SK-N-SH treated with all-trans-retinoic acid at 6 μM for 48 hours (cell line): Measurements from ENCODE around the gene BCL2L14.

ENCODE experiments used
- ATAC-seq: fragments of 200-7000 bp; cut with Tn5 transposase; 3 replicates; pipeline ENCODE4 v1.9.1; 2020; ENCODE audit warnings: mild to moderate bottlenecking, moderate library complexity
- ARNTL ChIP-seq: fragments of 450-650 bp; formaldehyde crosslinking; IDR thresholded peaks from 2 replicates; pipeline ENCODE4 v1.5.0; 2020; ENCODE audit warnings: low read depth, mild to moderate bottlenecking, moderate library complexity, borderline replicate concordance
- BACH2 ChIP-seq: fragments of 250-450 bp; sonication (Bioruptor Pico); IDR thresholded peaks from 2 replicates; pipeline ENCODE4 v1.9.0; 2021; ENCODE audit warnings: mild to moderate bottlenecking, borderline replicate concordance
- CSDC2 ChIP-seq: fragments of 250-450 bp; sonication (Bioruptor Pico); IDR thresholded peaks from 2 replicates; pipeline ENCODE4 v1.5.0; 2020; ENCODE audit warnings: mild to moderate bottlenecking, moderate library complexity
- GLIS3 ChIP-seq: fragments of 250-450 bp; sonication (Bioruptor Pico); IDR thresholded peaks from 2 replicates; pipeline ENCODE4 v1.5.0; 2020; ENCODE audit warnings: mild to moderate bottlenecking, moderate library complexity
- ISL1 ChIP-seq: fragments of 250-450 bp; sonication (Bioruptor Pico); IDR thresholded peaks from 2 replicates; pipeline ENCODE4 v2.1.2; 2022; ENCODE audit warnings: mild to moderate bottlenecking, moderate library complexity
- PATZ1 ChIP-seq: fragments of 250-450 bp; sonication (Bioruptor Pico); IDR thresholded peaks from 2 replicates; pipeline ENCODE4 v1.8.0; 2020; ENCODE audit warnings: mild to moderate bottlenecking, moderate library complexity, borderline replicate concordance
- PPARA ChIP-seq: fragments of 250-450 bp; sonication (Bioruptor Pico); IDR thresholded peaks from 2 replicates; pipeline ENCODE4 v1.5.0; 2020; ENCODE audit warnings: mild to moderate bottlenecking, borderline replicate concordance
- RARB ChIP-seq: fragments of 250-450 bp; sonication (Bioruptor Pico); IDR thresholded peaks from 2 replicates; pipeline ENCODE4 v1.8.0; 2021; ENCODE audit warnings: mild to moderate bottlenecking, moderate library complexity
- SNAI2 ChIP-seq: fragments of 250-450 bp; sonication (Bioruptor Pico); IDR thresholded peaks from 2 replicates; pipeline ENCODE4 v1.5.0; 2020; ENCODE audit warnings: mild to moderate bottlenecking, moderate library complexity
- TCF4 ChIP-seq: fragments of 250-450 bp; sonication (Bioruptor Pico); IDR thresholded peaks from 2 replicates; pipeline ENCODE4 v1.8.0; 2021; ENCODE audit warnings: mild to moderate bottlenecking, moderate library complexity, borderline replicate concordance
- TOX ChIP-seq: fragments of 250-450 bp; sonication (Bioruptor Pico); IDR thresholded peaks from 2 replicates; pipeline ENCODE4 v1.8.0; 2021; ENCODE audit warnings: mild to moderate bottlenecking, moderate library complexity, borderline replicate concordance
- ZFP30 ChIP-seq: fragments of 450-650 bp; formaldehyde crosslinking; IDR thresholded peaks from 2 replicates; pipeline ENCODE4 v1.5.0; 2022; ENCODE audit warnings: mild to moderate bottlenecking, moderate library complexity
- ZNF565 ChIP-seq: fragments of 450-650 bp; formaldehyde crosslinking; conservative IDR thresholded peaks from 2 replicates; pipeline ENCODE4 v1.5.0; 2020; ENCODE audit warnings: low read depth, mild to moderate bottlenecking, moderate library complexity
- ZNF70 ChIP-seq: fragments of 450-650 bp; formaldehyde crosslinking; IDR thresholded peaks from 2 replicates; pipeline ENCODE4 v1.5.0; 2020; ENCODE audit warnings: mild to moderate bottlenecking, moderate library complexity
- ZNF8 ChIP-seq: fragments of 450-650 bp; formaldehyde crosslinking; IDR thresholded peaks from 2 replicates; pipeline ENCODE4 v1.5.0; 2020; ENCODE audit warnings: mild to moderate bottlenecking, moderate library complexity
- TF ChIP-seq, protein P1 (sequence below): fragments of 250-450 bp; sonication (Bioruptor Pico); IDR thresholded peaks from 2 replicates; pipeline ENCODE4 v1.8.0; 2021; ENCODE audit warnings: low read depth, mild to moderate bottlenecking, moderate library complexity, borderline replicate concordance
- TF ChIP-seq, protein P2 (sequence below): fragments of 250-450 bp; sonication (Bioruptor Pico); IDR thresholded peaks from 2 replicates; pipeline ENCODE4 v1.5.0; 2020; ENCODE audit warnings: mild to moderate bottlenecking, moderate library complexity
- TF ChIP-seq, protein P3 (sequence below): fragments of 250-450 bp; sonication (Bioruptor Pico); IDR thresholded peaks from 2 replicates; pipeline ENCODE4 v1.5.1; 2020; ENCODE audit warnings: low read depth, mild to moderate bottlenecking, moderate library complexity
- TF ChIP-seq, protein P4 (sequence below): fragments of 250-450 bp; sonication (Bioruptor Pico); IDR thresholded peaks from 2 replicates; pipeline ENCODE4 v1.5.1; 2021; ENCODE audit warnings: mild to moderate bottlenecking, moderate library complexity

BCL2L14 gene

GRCh38 chr12:12095021-12095420 lies 24.3 kb downstream of the BCL2L14 start:
- ATAC-seq = no peak
- peak; percentile 82; the same call in 1 of the 2 replicates for TF ChIP-seq TCF4 (CRISPR knock-in tag)
- no peak for TF ChIP-seq CSDC2 (CRISPR knock-in tag)
- TF ChIP-seq, protein P1, sequence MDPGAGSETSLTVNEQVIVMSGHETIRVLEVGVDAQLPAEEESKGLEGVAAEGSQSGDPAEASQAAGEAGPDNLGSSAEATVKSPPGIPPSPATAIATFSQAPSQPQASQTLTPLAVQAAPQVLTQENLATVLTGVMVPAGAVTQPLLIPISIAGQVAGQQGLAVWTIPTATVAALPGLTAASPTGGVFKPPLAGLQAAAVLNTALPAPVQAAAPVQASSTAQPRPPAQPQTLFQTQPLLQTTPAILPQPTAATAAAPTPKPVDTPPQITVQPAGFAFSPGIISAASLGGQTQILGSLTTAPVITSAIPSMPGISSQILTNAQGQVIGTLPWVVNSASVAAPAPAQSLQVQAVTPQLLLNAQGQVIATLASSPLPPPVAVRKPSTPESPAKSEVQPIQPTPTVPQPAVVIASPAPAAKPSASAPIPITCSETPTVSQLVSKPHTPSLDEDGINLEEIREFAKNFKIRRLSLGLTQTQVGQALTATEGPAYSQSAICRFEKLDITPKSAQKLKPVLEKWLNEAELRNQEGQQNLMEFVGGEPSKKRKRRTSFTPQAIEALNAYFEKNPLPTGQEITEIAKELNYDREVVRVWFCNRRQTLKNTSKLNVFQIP = no peak
- no peak for TF ChIP-seq GLIS3 (CRISPR knock-in tag)
- TF ChIP-seq BACH2 = peak; percentile 45; the same call in 1 of the 2 replicates
- TF ChIP-seq, protein P2, sequence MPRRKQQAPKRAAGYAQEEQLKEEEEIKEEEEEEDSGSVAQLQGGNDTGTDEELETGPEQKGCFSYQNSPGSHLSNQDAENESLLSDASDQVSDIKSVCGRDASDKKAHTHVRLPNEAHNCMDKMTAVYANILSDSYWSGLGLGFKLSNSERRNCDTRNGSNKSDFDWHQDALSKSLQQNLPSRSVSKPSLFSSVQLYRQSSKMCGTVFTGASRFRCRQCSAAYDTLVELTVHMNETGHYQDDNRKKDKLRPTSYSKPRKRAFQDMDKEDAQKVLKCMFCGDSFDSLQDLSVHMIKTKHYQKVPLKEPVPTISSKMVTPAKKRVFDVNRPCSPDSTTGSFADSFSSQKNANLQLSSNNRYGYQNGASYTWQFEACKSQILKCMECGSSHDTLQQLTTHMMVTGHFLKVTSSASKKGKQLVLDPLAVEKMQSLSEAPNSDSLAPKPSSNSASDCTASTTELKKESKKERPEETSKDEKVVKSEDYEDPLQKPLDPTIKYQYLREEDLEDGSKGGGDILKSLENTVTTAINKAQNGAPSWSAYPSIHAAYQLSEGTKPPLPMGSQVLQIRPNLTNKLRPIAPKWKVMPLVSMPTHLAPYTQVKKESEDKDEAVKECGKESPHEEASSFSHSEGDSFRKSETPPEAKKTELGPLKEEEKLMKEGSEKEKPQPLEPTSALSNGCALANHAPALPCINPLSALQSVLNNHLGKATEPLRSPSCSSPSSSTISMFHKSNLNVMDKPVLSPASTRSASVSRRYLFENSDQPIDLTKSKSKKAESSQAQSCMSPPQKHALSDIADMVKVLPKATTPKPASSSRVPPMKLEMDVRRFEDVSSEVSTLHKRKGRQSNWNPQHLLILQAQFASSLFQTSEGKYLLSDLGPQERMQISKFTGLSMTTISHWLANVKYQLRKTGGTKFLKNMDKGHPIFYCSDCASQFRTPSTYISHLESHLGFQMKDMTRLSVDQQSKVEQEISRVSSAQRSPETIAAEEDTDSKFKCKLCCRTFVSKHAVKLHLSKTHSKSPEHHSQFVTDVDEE (CRISPR knock-in tag) = peak; percentile 75; the same call in 1 of the 2 replicates
- no peak for TF ChIP-seq ISL1 (CRISPR knock-in tag)
- no peak for TF ChIP-seq RARB (CRISPR knock-in tag)

- ATAC-seq = no peak
- TF ChIP-seq PPARA (CRISPR knock-in tag) (no peak), ZNF565 (CRISPR knock-in tag) (no peak), ZFP30 (CRISPR knock-in tag) (no peak), TOX (CRISPR knock-in tag) (no peak), ZNF8 (no peak), ZNF70 (no peak), PATZ1 (no peak), TCF4 (CRISPR knock-in tag) (no peak), ARNTL (CRISPR knock-in tag) (no peak), SNAI2 (no peak)
- TF ChIP-seq, protein P3, sequence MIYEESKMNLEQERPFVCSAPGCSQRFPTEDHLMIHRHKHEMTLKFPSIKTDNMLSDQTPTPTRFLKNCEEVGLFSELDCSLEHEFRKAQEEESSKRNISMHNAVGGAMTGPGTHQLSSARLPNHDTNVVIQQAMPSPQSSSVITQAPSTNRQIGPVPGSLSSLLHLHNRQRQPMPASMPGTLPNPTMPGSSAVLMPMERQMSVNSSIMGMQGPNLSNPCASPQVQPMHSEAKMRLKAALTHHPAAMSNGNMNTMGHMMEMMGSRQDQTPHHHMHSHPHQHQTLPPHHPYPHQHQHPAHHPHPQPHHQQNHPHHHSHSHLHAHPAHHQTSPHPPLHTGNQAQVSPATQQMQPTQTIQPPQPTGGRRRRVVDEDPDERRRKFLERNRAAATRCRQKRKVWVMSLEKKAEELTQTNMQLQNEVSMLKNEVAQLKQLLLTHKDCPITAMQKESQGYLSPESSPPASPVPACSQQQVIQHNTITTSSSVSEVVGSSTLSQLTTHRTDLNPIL (CRISPR knock-in tag) = no peak
- TF ChIP-seq, protein P2 (CRISPR knock-in tag) = no peak
- TF ChIP-seq, protein P4, sequence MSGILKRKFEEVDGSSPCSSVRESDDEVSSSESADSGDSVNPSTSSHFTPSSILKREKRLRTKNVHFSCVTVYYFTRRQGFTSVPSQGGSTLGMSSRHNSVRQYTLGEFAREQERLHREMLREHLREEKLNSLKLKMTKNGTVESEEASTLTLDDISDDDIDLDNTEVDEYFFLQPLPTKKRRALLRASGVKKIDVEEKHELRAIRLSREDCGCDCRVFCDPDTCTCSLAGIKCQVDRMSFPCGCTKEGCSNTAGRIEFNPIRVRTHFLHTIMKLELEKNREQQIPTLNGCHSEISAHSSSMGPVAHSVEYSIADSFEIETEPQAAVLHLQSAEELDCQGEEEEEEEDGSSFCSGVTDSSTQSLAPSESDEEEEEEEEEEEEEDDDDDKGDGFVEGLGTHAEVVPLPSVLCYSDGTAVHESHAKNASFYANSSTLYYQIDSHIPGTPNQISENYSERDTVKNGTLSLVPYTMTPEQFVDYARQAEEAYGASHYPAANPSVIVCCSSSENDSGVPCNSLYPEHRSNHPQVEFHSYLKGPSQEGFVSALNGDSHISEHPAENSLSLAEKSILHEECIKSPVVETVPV (CRISPR knock-in tag) = no peak
- TF ChIP-seq, protein P1 = no peak
These were observed 27.4 kb downstream of the BCL2L14 start for GRCh38 chr12:12097891-12098690.
